Right ventricle myocardium inferior (tissue), 1 donor: ENCODE data around the gene FBXO2. TPM values are rescaled to one million over a fixed set of nuclear protein-coding genes. Genes with fewer than 3 reads are reported as not detected.

Source experiments
- ATAC-seq: fragments of 200-7000 bp; cut with Tn5 transposase; one replicate; pipeline ENCODE4 v1.9.1; 2020; ENCODE audit warnings: mild to moderate bottlenecking, moderate library complexity
- DNase-seq: peaks from one replicate; pipeline ENCODE4 v3.0.0; 2021; ENCODE audit errors: missing footprints
- intact Hi-C: fragments of 100-400 bp; cut with DNase I; formaldehyde crosslinking; loops from one replicate; pipeline ENCODE4 v1.11.0; 2022
- long read RNA-seq: library from polyadenylated mRNA; unstranded; transcript quantifications from one replicate; pipeline ENCODE4 v2.0.0, GENCODE V29; 2021
- total RNA-seq: library from RNA; stranded (reverse); fragmentation: NEBNext Ultra II Directional; extraction: Animal tissue kit (Norgen Biotek cat#: 25700); gene quantifications from one replicate; pipeline ENCODE4 v1.2.1, GENCODE V29; 2021
- donor health status: DM: no; HTN: yes; CAD: no; lungs with severe emphysema.

The FBXO2 gene
- 4.2 TPM for total RNA-seq
- long read RNA-seq, partial matches to known transcripts = 2 of 6 reads
- long read RNA-seq, other reads (novel, unspliced or antisense) = 0 of 6 reads

- DNase-seq (peak; percentile 76), ATAC-seq (peak; percentile 78)
These were observed at the start of gene FBXO2, which contains the start of gene FBXO44 for GRCh38 chr1:11654137-11654938. FBXO2 (minus strand) TSS chr1:11654429; CDS start chr1:11654340, 89 bp downstream. FBXO44 (plus strand) TSS chr1:11654877; CDS start chr1:11655836, 959 bp downstream.

GRCh38 chr1:11703357-11704193 is 49.3 kb upstream of the FBXO2 start:
- ATAC-seq (no peak), DNase-seq (peak; percentile 16)
- intact Hi-C loops = no loop called here

More at GRCh38 chr1:11654137-11654938, at the start of gene FBXO2, which contains the start of gene FBXO44:
- intact Hi-C loops = no loop called here

- ATAC-seq (no peak), DNase-seq (peak; percentile 43)
- intact Hi-C loops = no loop called here
These were observed 48.0 kb upstream of the FBXO2 start for GRCh38 chr1:11701981-11702803.

- ATAC-seq = no peak
- intact Hi-C loops = no loop called here
These were observed 47.3 kb upstream of the FBXO2 start for GRCh38 chr1:11701551-11701961.

GRCh38 chr1:11700601-11701467 is 46.6 kb upstream of the FBXO2 start:
- ATAC-seq (no peak), DNase-seq (peak; percentile 65)
- intact Hi-C loops = no loop called here

More at GRCh38 chr1:11701551-11701961, 47.3 kb upstream of the FBXO2 start:
- peak; percentile 43 for DNase-seq

- intact Hi-C loops = no loop called here
- ATAC-seq (no peak), DNase-seq (peak; percentile 21)
These were observed 43.6 kb upstream of the FBXO2 start for GRCh38 chr1:11697893-11698210.

- ATAC-seq = no peak
- intact Hi-C loops = no loop called here
These were observed 43.1 kb upstream of the FBXO2 start for GRCh38 chr1:11697188-11697892.

GRCh38 chr1:11695861-11696260 is 41.6 kb upstream of the FBXO2 start:
- no peak for DNase-seq
- ATAC-seq = no peak
- intact Hi-C loops = no loop called here

More at GRCh38 chr1:11697188-11697892, 43.1 kb upstream of the FBXO2 start:
- DNase-seq = peak; percentile 18

- ATAC-seq (no peak), DNase-seq (no peak)
- intact Hi-C loops = no loop called here
These were observed 39.7 kb upstream of the FBXO2 start for GRCh38 chr1:11693917-11694316.

- intact Hi-C loops = no loop called here
- ATAC-seq (no peak), DNase-seq (no peak)
These were observed 38.9 kb upstream of the FBXO2 start for GRCh38 chr1:11693024-11693590.

GRCh38 chr1:11691928-11692711 is 37.9 kb upstream of the FBXO2 start:
- no peak for ATAC-seq
- DNase-seq = no peak
- intact Hi-C loops = no loop called here

GRCh38 chr1:11691302-11691914 is 37.2 kb upstream of the FBXO2 start, which contains the start of gene DRAXIN:
DRAXIN (plus strand) TSS chr1:11691710; CDS start chr1:11706259, 14,549 bp downstream.
- DNase-seq (no peak), ATAC-seq (no peak)
- intact Hi-C loops = no loop called here

- intact Hi-C loops = no loop called here
- no peak for DNase-seq
- no peak for ATAC-seq
These were observed 36.4 kb upstream of the FBXO2 start for GRCh38 chr1:11690397-11691301.

GRCh38 chr1:11688506-11688905 is 34.3 kb upstream of the FBXO2 start:
- DNase-seq (no peak), ATAC-seq (no peak)
- intact Hi-C loops = no loop called here
